Fibroblast of the aortic adventitia (primary cell): ENCODE measurements around the gene CCDC187. TPM values are rescaled to one million over a fixed set of nuclear protein-coding genes. Genes with fewer than 3 reads are reported as not detected.

Experiments
- DNase-seq: peaks from one replicate; pipeline ENCODE4 v3.0.0-alpha.2; 2010; ENCODE audit warnings: low read depth
- H3K4me3 ChIP-seq: 2 replicates; pipeline ENCODE4 v1.5.1; 2011; ENCODE audit warnings: low read depth, mild to moderate bottlenecking, control low read depth, low read length, moderate library complexity
- CTCF ChIP-seq: IDR thresholded peaks from 2 replicates; pipeline ENCODE4 v1.5.1; 2011; ENCODE audit warnings: mild to moderate bottlenecking, low read length, control low read depth, inconsistent platforms; ENCODE audit not compliant: insufficient read depth
- total RNA-seq: library from RNA; depleted of rRNA; stranded (reverse); fragments of >200 nt; gene quantifications from 2 replicates; pipeline ENCODE4 v1.2.3, GENCODE V29; 2012; ENCODE audit warnings: low replicate concordance

Gene CCDC187
- total RNA-seq, 1 donor = under 0.01 TPM

GRCh38 chr9:136339173-136339957 lies 35.5 kb upstream of the CCDC187 start:
- DNase-seq = peak; percentile 69
- H3K4me3 ChIP-seq = no peak overlapping the region
- peak; percentile 94 for TF ChIP-seq CTCF

GRCh38 chr9:136338511-136338910 lies 34.6 kb upstream of the CCDC187 start:
- DNase-seq = no peak
- H3K4me3 ChIP-seq = no peak overlapping the region
- TF ChIP-seq CTCF = no peak

GRCh38 chr9:136337416-136338395 lies 33.8 kb upstream of the CCDC187 start:
- TF ChIP-seq CTCF = no peak
- DNase-seq = no peak
- no peak overlapping the region for H3K4me3 ChIP-seq

GRCh38 chr9:136336881-136337280 lies 33.0 kb upstream of the CCDC187 start:
- DNase-seq = no peak
- no peak for TF ChIP-seq CTCF
- H3K4me3 ChIP-seq = no peak overlapping the region

- no peak for DNase-seq
- no peak overlapping the region for H3K4me3 ChIP-seq
- TF ChIP-seq CTCF = no peak
Observed at GRCh38 chr9:136336156-136336870, 32.4 kb upstream of the CCDC187 start.
